HepG2 (cell line): Measurements from ENCODE around the gene TIAM1. TPM values are rescaled to one million over a fixed set of nuclear protein-coding genes. Genes with fewer than 3 reads are reported as not detected.

Experiments
- ATAC-seq: fragments of 200-7000 bp; cut with Tn5 transposase; 3 replicates; pipeline ENCODE4 v1.9.1; 2020; ENCODE audit warnings: mild to moderate bottlenecking, moderate library complexity
- BruUV-seq: library from RNA; stranded (reverse); fragments of 400-500 nt; replicated peaks from 2 replicates; lab custom pipeline; 2021; lab: Mats Ljungman, UMichigan
- CTCF ChIA-PET: fragments of 300-600 bp; formaldehyde crosslinking; extraction: SDS; loops from one replicate; lab custom pipeline; 2021; ENCODE audit warnings: low total read pairs, inconsistent platforms, low intra/inter-chr PET ratio; lab: Yijun Ruan, JAX
- POLR2A ChIA-PET: fragments of 350-600 bp; sonication (Branson Sonifier 250); formaldehyde crosslinking; loops from one replicate; lab custom pipeline; 2020; ENCODE audit warnings: antibody characterized with exemption, inconsistent platforms; lab: Yijun Ruan, JAX
- DNase-seq: peaks from one replicate; pipeline ENCODE4 v3.0.0-alpha.2; 2015; ENCODE audit warnings: low spot score
- FAIRE-seq: peaks from 3 replicates; lab custom pipeline; 2011; peaks lifted over from hg19 to GRCh38; lab: Jason Lieb, UNC
- H2AFZ ChIP-seq: one replicate; pipeline ENCODE4 v1.6.1; 2011; ENCODE audit warnings: low read length, inconsistent platforms
- H3K27ac ChIP-seq: fragments of 300-600 bp; 3 replicates; pipeline ENCODE4 v1.8.0; 2011; ENCODE audit warnings: mixed run types, mild to moderate bottlenecking, mixed read lengths, low read length, inconsistent platforms; ENCODE audit not compliant: insufficient read depth; ENCODE audit errors: extremely low read length
- H3K27me3 ChIP-seq, 2 experiments: fragments of 200-600 bp in 1 of 2; 2 replicates in 1 of 2; 3 replicates in 1 of 2; pipeline versions ENCODE4 v1.6.0 to v1.8.0; 2011; ENCODE audit warnings: low read length in 2 of 2, mild to moderate bottlenecking in 2 of 2, moderate library complexity in 2 of 2, inconsistent platforms in 1 of 2; ENCODE audit not compliant: insufficient read depth in 2 of 2, control insufficient read depth in 1 of 2
- H3K36me3 ChIP-seq, 2 experiments: fragments of 200-600 bp in 1 of 2; replicated peaks in 1 of 2; 2 replicates in 1 of 2; 3 replicates in 1 of 2; pipeline versions ENCODE4 v1.5.1 to v1.8.0; 2011; ENCODE audit warnings: low read length in 2 of 2, inconsistent platforms in 1 of 2; ENCODE audit not compliant: insufficient read depth in 2 of 2, control insufficient read depth in 1 of 2
- H3K4me1 ChIP-seq: 2 replicates; pipeline ENCODE4 v1.5.1; 2012; ENCODE audit warnings: low read length, inconsistent platforms; ENCODE audit not compliant: insufficient read depth
- H3K4me2 ChIP-seq: 2 replicates; pipeline ENCODE4 v1.6.0; 2011; ENCODE audit warnings: low read depth, low read length, inconsistent platforms
- H3K4me3 ChIP-seq, 3 experiments: fragments of 200-600 bp in 1 of 3; sonication (generic), shearing (Covaris generic) in 1 of 3; replicated peaks in 1 of 3; 2 replicates each; pipeline ENCODE4 v1.5.1; 2011 to 2016; ENCODE audit warnings: low read length in 3 of 3, inconsistent platforms in 2 of 3, low read depth in 2 of 3, mild to moderate bottlenecking in 2 of 3, control low read depth in 1 of 3, mixed read lengths in 1 of 3; ENCODE audit not compliant: insufficient read depth in 1 of 3
- H3K79me2 ChIP-seq: one replicate; pipeline ENCODE4 v1.6.1; 2011; ENCODE audit warnings: low read length, inconsistent platforms; ENCODE audit not compliant: insufficient read depth
- H3K9ac ChIP-seq: 2 replicates; pipeline ENCODE4 v1.6.0; 2011; ENCODE audit warnings: mild to moderate bottlenecking, low read depth, low read length, inconsistent platforms; ENCODE audit not compliant: insufficient read depth
- H3K9me3 ChIP-seq: 2 replicates; pipeline ENCODE4 v1.5.1; 2012; ENCODE audit warnings: mild to moderate bottlenecking, low read length
- H4K20me1 ChIP-seq: 2 replicates; pipeline ENCODE4 v1.6.0; 2011; ENCODE audit warnings: inconsistent platforms, mild to moderate bottlenecking, low read length, moderate library complexity; ENCODE audit not compliant: insufficient read depth
- FOXJ3 ChIP-seq: sonication (generic); formaldehyde crosslinking; IDR thresholded peaks from 2 replicates; pipeline ENCODE4 v1.4.0; 2020; ENCODE audit warnings: missing genetic modification reagents, mild to moderate bottlenecking, borderline replicate concordance
- FOXO1 ChIP-seq: sonication (generic); formaldehyde crosslinking; IDR thresholded peaks from 2 replicates; pipeline ENCODE4 v1.4.0; 2020; ENCODE audit warnings: missing genetic modification reagents
- HNRNPLL ChIP-seq: fragments of 200-400 bp; formaldehyde crosslinking; IDR thresholded peaks from 2 replicates; pipeline ENCODE4 v1.6.1; 2017; ENCODE audit warnings: mild to moderate bottlenecking, low read depth, low read length; ENCODE audit not compliant: poor library complexity, severe bottlenecking
- IRF1 ChIP-seq: sonication (generic); formaldehyde crosslinking; IDR thresholded peaks from 2 replicates; pipeline ENCODE4 v1.4.0; 2020; ENCODE audit warnings: low read depth, mild to moderate bottlenecking, missing genetic modification reagents
- SP1 ChIP-seq, 2 experiments: fragments of 450-650 bp in 1 of 2; sonication (generic) in 1 of 2; formaldehyde crosslinking in 1 of 2; IDR thresholded peaks; 2 replicates each; pipeline versions ENCODE4 v1.4.0 to v1.6.1; 2016 to 2020; ENCODE audit warnings: missing genetic modification reagents in 1 of 2
- ZNF331 ChIP-seq: sonication (generic); formaldehyde crosslinking; IDR thresholded peaks from 2 replicates; pipeline ENCODE4 v1.4.0; 2020; ENCODE audit warnings: missing genetic modification reagents
- ZNF33B ChIP-seq: sonication (generic); formaldehyde crosslinking; IDR thresholded peaks from 2 replicates; pipeline ENCODE4 v1.5.1; 2020; ENCODE audit warnings: mild to moderate bottlenecking, missing genetic modification reagents
- ZXDC ChIP-seq: sonication (generic); formaldehyde crosslinking; IDR thresholded peaks from 2 replicates; pipeline ENCODE4 v1.5.0; 2020; ENCODE audit warnings: mild to moderate bottlenecking, missing genetic modification reagents
- WGBS: methylation state at CpG from one replicate; pipeline ENCODE4 v1.1.6; 2017; ENCODE audit warnings: low lambda C conversion rate; 5-methylcytosine and 5-hydroxymethylcytosine counted together
- in situ Hi-C: cut with HindIII; loops from 2 replicates; pipeline ENCODE4 v1.10.0; 2017; ENCODE audit warnings: low pct_unique_long_range_greater_than_20kb; ENCODE audit not compliant: extremely low pct_ligation_motif_present
- intact Hi-C: fragments of 100-400 bp; cut with micrococcal nuclease; formaldehyde crosslinking; loops from one replicate; pipeline ENCODE4 v1.10.0; 2022; ENCODE audit not compliant: unreplicated experiment
- polyA plus RNA-seq, 8 experiments: library from polyadenylated mRNA; depleted of rRNA in 3 of 8; stranded (reverse) in 7 of 8; unstranded in 1 of 8; fragments of >200 nt; fragmentation: Illumina TruSeq in 4 of 8; extraction: Trizol in 4 of 8; gene quantifications; 2 replicates each; pipeline versions ENCODE4 v1.2.1 to v1.2.3, GENCODE V29; 2011 to 2016; ENCODE audit warnings: low read depth in 4 of 8, missing spikeins in 1 of 8, mixed read lengths in 1 of 8; ENCODE audit not compliant: insufficient read depth in 1 of 8
- total RNA-seq, 5 experiments: library from RNA; depleted of rRNA; stranded (reverse); fragments of >200 nt; fragmentation: Illumina TruSeq; extraction: Trizol; gene quantifications; 2 replicates each; pipeline ENCODE4 v1.2.3, GENCODE V29; 2016; ENCODE audit warnings: low read depth in 1 of 5

The TIAM1 gene
- total and polyA plus RNA-seq, 2 of the 13 experiments (the other 11 are each of a cell fraction or from before 2014, with no cell fraction given), result 0.13 to 0.24 TPM

GRCh38 chr21:31266241-31266640, 77.8 kb downstream of the TIAM1 start (continued):
- TF ChIP-seq IRF1 (CRISPR knock-in tag) (no peak), SP1 (IDR thresholded peaks at IDR 0.05) (no peak), SP1 (CRISPR knock-in tag; IDR thresholded peaks at IDR 0.05) (no peak)

- in situ Hi-C loops (no loop called here), intact Hi-C loops (no loop called here)
- POLR2A ChIA-PET, result no interaction called here
- BruUV-seq, result no TSS peak
- ATAC-seq (no peak), DNase-seq (no peak)
- Histone ChIP-seq H3K36me3 (no peaks in the 10 kb centered on the region), H3K4me3 (no peak overlapping the region), H4K20me1 (no peaks in the 10 kb centered on the region), H3K4me2 (no peak overlapping the region), H2AFZ (no peak overlapping the region), H3K27ac (no peak overlapping the region)
- WGBS, result 46% methylated on average over 9 of the region's 11 CpGs
- TF ChIP-seq ZNF331 (CRISPR knock-in tag), result no peak
- TF ChIP-seq ZXDC (CRISPR knock-in tag), result no peak
- TF ChIP-seq ZNF33B (CRISPR knock-in tag), result no peak
- TF ChIP-seq HNRNPLL, result no peak
- no peak for TF ChIP-seq FOXJ3 (CRISPR knock-in tag)
- TF ChIP-seq FOXO1, result no peak
- TF ChIP-seq, all 625 proteins: peak for 0
- H3K79me2 ChIP-seq, result no peaks in the 10 kb centered on the region
- CTCF ChIA-PET, result no interaction called here
- no peaks in the 10 kb centered on the region for H3K4me1 ChIP-seq
- no peak for FAIRE-seq
- no peaks in the 10 kb centered on the region for H3K9me3 ChIP-seq
- no peaks in the 10 kb centered on the region for H3K27me3 ChIP-seq
- no peak overlapping the region for H3K9ac ChIP-seq
Measured at GRCh38 chr21:31265366-31266013, 78.6 kb downstream of the TIAM1 start.
